HepG2 (cell line): ENCODE measurements around the gene GLYATL1B. TPM values are rescaled to one million over a fixed set of nuclear protein-coding genes. Genes with fewer than 3 reads are reported as not detected.

ENCODE experiments used
- HNF1A ChIP-seq, 2 experiments: sonication (generic) in 1 of 2; formaldehyde crosslinking in 1 of 2; IDR thresholded peaks; 2 replicates each; pipeline versions ENCODE4 v1.4.0 to v1.6.1; 2016 to 2020; ENCODE audit warnings: borderline replicate concordance in 1 of 2, low read depth in 1 of 2, mild to moderate bottlenecking in 1 of 2, missing genetic modification reagents in 1 of 2
- HNF4A ChIP-seq: sonication (generic); formaldehyde crosslinking; IDR thresholded peaks from 2 replicates; pipeline ENCODE4 v1.4.0; 2020; ENCODE audit warnings: missing genetic modification reagents
- JUN ChIP-seq: sonication (generic); formaldehyde crosslinking; IDR thresholded peaks from 2 replicates; pipeline ENCODE4 v1.4.0; 2020; ENCODE audit warnings: mild to moderate bottlenecking, missing genetic modification reagents
- KIAA2018 ChIP-seq: sonication (generic); formaldehyde crosslinking; IDR thresholded peaks from 2 replicates; pipeline ENCODE4 v1.5.0; 2020; ENCODE audit warnings: mild to moderate bottlenecking, missing genetic modification reagents, borderline replicate concordance
- MAFK ChIP-seq, 2 experiments: IDR thresholded peaks in 1 of 2; conservative IDR thresholded peaks in 1 of 2; 2 replicates each; pipeline ENCODE4 v1.6.1; 2011; ENCODE audit warnings: improper control_type of control experiment in 2 of 2, low read length in 2 of 2
- RFXANK ChIP-seq: IDR thresholded peaks from 2 replicates; pipeline ENCODE4 v1.6.1; 2016
- THAP11 ChIP-seq: IDR thresholded peaks from 2 replicates; pipeline ENCODE4 v1.6.1; 2016; ENCODE audit warnings: missing biosample characterization, missing genetic modification reagents
- ZFP90 ChIP-seq: sonication (generic); formaldehyde crosslinking; IDR thresholded peaks from 2 replicates; pipeline ENCODE4 v1.8.0; 2022; ENCODE audit warnings: missing genetic modification reagents, mild to moderate bottlenecking, inconsistent platforms, borderline replicate concordance
- ZFP91 ChIP-seq: sonication (generic); formaldehyde crosslinking; IDR thresholded peaks from 2 replicates; pipeline ENCODE4 v1.9.0; 2022; ENCODE audit warnings: missing genetic modification reagents, mild to moderate bottlenecking, borderline replicate concordance
- ZMAT3 ChIP-seq: sonication (generic); formaldehyde crosslinking; conservative IDR thresholded peaks from 2 replicates; pipeline ENCODE4 v1.7.0; 2021; ENCODE audit warnings: missing genetic modification reagents
- ZNF160 ChIP-seq: sonication (generic); formaldehyde crosslinking; IDR thresholded peaks from 2 replicates; pipeline ENCODE4 v1.8.0; 2022; ENCODE audit warnings: mild to moderate bottlenecking, inconsistent platforms, missing genetic modification reagents
- ZNF343 ChIP-seq: sonication (generic); formaldehyde crosslinking; IDR thresholded peaks from 2 replicates; pipeline ENCODE4 v1.4.0; 2020; ENCODE audit warnings: mild to moderate bottlenecking, missing genetic modification reagents
- ZNF430 ChIP-seq: sonication (generic); formaldehyde crosslinking; IDR thresholded peaks from 2 replicates; pipeline ENCODE4 v1.9.0; 2021; ENCODE audit warnings: mild to moderate bottlenecking, missing genetic modification reagents
- polyA plus RNA-seq, 8 experiments: library from polyadenylated mRNA; depleted of rRNA in 3 of 8; stranded (reverse) in 7 of 8; unstranded in 1 of 8; fragments of >200 nt; fragmentation: Illumina TruSeq in 4 of 8; extraction: Trizol in 4 of 8; gene quantifications; 2 replicates each; pipeline versions ENCODE4 v1.2.1 to v1.2.3, GENCODE V29; 2011 to 2016; ENCODE audit warnings: low read depth in 4 of 8, missing spikeins in 1 of 8, mixed read lengths in 1 of 8; ENCODE audit not compliant: insufficient read depth in 1 of 8
- total RNA-seq, 5 experiments: library from RNA; depleted of rRNA; stranded (reverse); fragments of >200 nt; fragmentation: Illumina TruSeq; extraction: Trizol; gene quantifications; 2 replicates each; pipeline ENCODE4 v1.2.3, GENCODE V29; 2016; ENCODE audit warnings: low read depth in 1 of 5

The GLYATL1B gene
- total and polyA plus RNA-seq, 2 of the 13 experiments (the other 11 are each of a cell fraction or from before 2014, with no cell fraction given) = not detected

- TF ChIP-seq KIAA2018 (CRISPR knock-in tag) = no peak
- peak; percentile 60; the same call in 1 of the 2 replicates for TF ChIP-seq THAP11 (CRISPR knock-in tag)
- TF ChIP-seq ZNF343 (CRISPR knock-in tag) = peak; percentile 31; the same call in 1 of the 2 replicates
- no peak for TF ChIP-seq RFXANK
- no peak for TF ChIP-seq JUN (CRISPR knock-in tag)
- TF ChIP-seq ZNF160 (CRISPR knock-in tag) = 0 out of 2 replicates have a peak, but pooled peaks have one; percentile 31
- TF ChIP-seq HNF4A = peak; percentile 8; the same call in 1 of the 2 replicates
- peak; percentile 81; the same call in 1 of the 2 replicates for TF ChIP-seq ZNF430 (CRISPR knock-in tag)
- no peak for TF ChIP-seq MAFK (conservative IDR thresholded peaks at IDR 0.05 in 1 of 2, IDR thresholded peaks at IDR 0.05 in 1 of 2; ENCODE audit: low read length in 2 of 2)
- TF ChIP-seq ZFP90 (CRISPR knock-in tag) = peak; percentile 91
- TF ChIP-seq ZFP91 (CRISPR knock-in tag) = peak; percentile 87
- TF ChIP-seq HNF1A (IDR thresholded peaks at IDR 0.05; ENCODE audit: low read depth) = no peak
- TF ChIP-seq HNF1A (CRISPR knock-in tag; IDR thresholded peaks at IDR 0.05; ENCODE audit: borderline replicate concordance) = peak; percentile 51; the same call in 1 of the 2 replicates
- TF ChIP-seq ZMAT3 (CRISPR knock-in tag) = no peak
Observed at GRCh38 chr11:59142530-59143507, 56.7 kb downstream of the GLYATL1B start, which contains the start of gene FAM111A (continued).
